NCI-H226 (cell line): ENCODE data around the gene BAIAP3.

Source experiments
- DNase-seq: peaks from one replicate; pipeline ENCODE4 v3.0.0-alpha.2; 2015

BAIAP3 gene

GRCh38 chr16:1374418-1375297 lies 41.2 kb downstream of the BAIAP3 start:
- no peak for DNase-seq

GRCh38 chr16:1375298-1375640 lies 41.8 kb downstream of the BAIAP3 start:
- DNase-seq = no peak

GRCh38 chr16:1375741-1376410 lies 42.4 kb downstream of the BAIAP3 start:
- DNase-seq = no peak

GRCh38 chr16:1377406-1378010 lies 44.1 kb downstream of the BAIAP3 start:
- DNase-seq = no peak

GRCh38 chr16:1378087-1378803 lies 44.8 kb downstream of the BAIAP3 start:
- DNase-seq = no peak

- peak; percentile 56 for DNase-seq
These were observed 45.4 kb downstream of the BAIAP3 start for GRCh38 chr16:1378804-1379303.

GRCh38 chr16:1379304-1380076 lies 46.0 kb downstream of the BAIAP3 start:
- peak; percentile 41 for DNase-seq

GRCh38 chr16:1380195-1380594 lies 46.8 kb downstream of the BAIAP3 start:
- no peak for DNase-seq

- DNase-seq = no peak
These were observed 48.4 kb downstream of the BAIAP3 start for GRCh38 chr16:1381612-1382406.

- DNase-seq = no peak
These were observed 50.1 kb downstream of the BAIAP3 start for GRCh38 chr16:1383556-1383955.

GRCh38 chr16:1385232-1385631 lies 51.8 kb downstream of the BAIAP3 start:
- no peak for DNase-seq

GRCh38 chr16:1387331-1387730 lies 53.9 kb downstream of the BAIAP3 start:
- no peak for DNase-seq

GRCh38 chr16:1389762-1390161 lies 56.3 kb downstream of the BAIAP3 start:
- no peak for DNase-seq

- DNase-seq = no peak
These were observed 56.9 kb downstream of the BAIAP3 start for GRCh38 chr16:1390239-1390779.

GRCh38 chr16:1392826-1393225 lies 59.4 kb downstream of the BAIAP3 start:
- DNase-seq = no peak

GRCh38 chr16:1393613-1394176 lies 60.2 kb downstream of the BAIAP3 start:
- DNase-seq = no peak

- DNase-seq = no peak
These were observed 61.0 kb downstream of the BAIAP3 start for GRCh38 chr16:1394367-1394951.

- no peak for DNase-seq
These were observed 62.1 kb downstream of the BAIAP3 start for GRCh38 chr16:1395444-1396031.

- DNase-seq = no peak
These were observed 64.3 kb downstream of the BAIAP3 start for GRCh38 chr16:1397779-1398178.

- no peak for DNase-seq
These were observed 64.9 kb downstream of the BAIAP3 start for GRCh38 chr16:1398351-1398750.
